HL-60/S4 treated with retinoic acid at 250 ng/mL for 4 days and 3 days (cell line): Measurements from ENCODE around the gene PIP5K1C.
"Not testable (repeated sequence)": the region's sequence is repeated elsewhere in the genome, so short reads cannot be mapped to it uniquely, and the experiment has no call there.

Experiments used
- in situ Hi-C: fragments of 300-500 bp; cut with MboI; formaldehyde crosslinking; loops from 2 replicates; pipeline ENCODE4 v1.7.0; 2022; ENCODE audit warnings: low sequenced_read_pairs

PIP5K1C gene

DNA sequence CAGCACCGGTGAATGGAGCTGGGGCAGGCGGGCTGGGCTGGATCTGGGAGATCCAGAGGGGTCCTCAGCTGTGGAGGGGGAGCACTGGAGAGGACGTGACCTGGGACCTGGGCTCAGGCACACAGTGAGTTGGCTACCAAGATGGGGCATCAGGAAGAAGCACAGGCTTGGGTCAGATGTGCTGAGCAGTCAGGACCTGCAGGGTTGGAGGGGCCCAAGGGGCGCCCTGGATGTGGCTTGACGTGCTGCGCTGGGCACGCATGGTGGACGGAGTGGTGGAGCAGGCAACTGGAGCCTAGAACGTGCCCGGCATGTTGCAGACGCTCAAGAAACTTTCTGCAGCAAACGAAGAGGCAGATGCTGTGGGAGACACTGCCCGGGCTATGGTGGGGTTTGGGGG is 20.7 kb downstream of the PIP5K1C start:
- in situ Hi-C loops, result no loop called here

DNA sequence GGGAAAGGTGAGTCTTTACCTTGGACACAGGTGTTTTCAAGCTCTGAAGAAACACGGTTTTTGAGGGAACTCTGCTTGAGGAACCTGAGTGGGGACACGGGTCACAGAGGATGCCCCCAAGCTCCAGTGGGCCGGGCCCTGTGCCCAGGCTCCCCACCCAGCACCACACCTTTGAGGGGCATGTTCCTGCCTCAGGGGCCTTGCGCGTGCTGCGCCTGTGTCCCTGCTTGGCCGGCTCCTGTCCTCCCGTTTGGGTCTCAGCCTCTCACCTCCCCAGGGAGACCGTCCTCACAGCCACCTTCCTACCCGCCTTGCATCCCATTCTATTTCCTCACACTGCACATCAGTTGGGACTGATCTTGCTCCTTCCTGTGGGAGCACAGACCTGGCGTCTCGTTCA is 21.1 kb downstream of the PIP5K1C start:
- in situ Hi-C loops, result no loop called here

GRCh38 chr19:3678188-3678587 is 22.1 kb downstream of the PIP5K1C start:
- in situ Hi-C loops, result no loop called here

DNA sequence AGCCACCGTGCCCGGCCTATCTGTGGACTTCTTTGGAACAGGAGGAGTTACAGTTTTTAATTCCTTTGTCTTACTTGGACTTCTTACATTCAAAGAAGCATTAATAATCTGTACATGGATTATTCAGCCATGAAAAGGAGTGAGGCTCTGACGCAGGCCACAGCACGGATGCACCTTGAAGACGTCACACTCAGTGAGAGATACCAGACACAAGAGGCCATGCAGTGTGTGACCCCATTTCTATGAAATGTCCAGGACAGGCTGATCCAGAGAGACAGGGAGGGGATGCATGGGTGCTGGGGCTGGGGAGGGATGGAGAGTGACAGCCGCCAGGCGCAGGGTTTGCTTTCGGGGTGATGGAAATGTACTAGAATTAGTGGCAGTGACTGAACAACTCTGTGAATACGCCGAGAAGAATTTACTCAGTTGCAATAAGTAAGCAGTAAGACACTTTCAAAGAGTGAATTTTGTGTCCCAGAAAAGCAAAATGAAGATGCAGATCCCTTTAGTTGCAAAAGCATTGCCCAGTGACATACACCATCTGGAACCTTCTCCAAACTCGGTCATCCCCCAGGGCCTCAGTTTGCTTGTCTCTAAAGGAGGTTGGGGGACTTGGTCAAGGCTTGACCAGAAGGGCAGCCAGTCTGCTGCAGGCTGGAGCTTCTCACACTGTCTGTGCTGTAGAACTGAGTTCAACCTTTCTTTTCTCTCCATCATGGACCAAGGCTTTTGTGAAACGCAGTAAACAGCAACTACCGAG is 25.3 kb downstream of the PIP5K1C start:
- in situ Hi-C loops, result no loop called here

DNA sequence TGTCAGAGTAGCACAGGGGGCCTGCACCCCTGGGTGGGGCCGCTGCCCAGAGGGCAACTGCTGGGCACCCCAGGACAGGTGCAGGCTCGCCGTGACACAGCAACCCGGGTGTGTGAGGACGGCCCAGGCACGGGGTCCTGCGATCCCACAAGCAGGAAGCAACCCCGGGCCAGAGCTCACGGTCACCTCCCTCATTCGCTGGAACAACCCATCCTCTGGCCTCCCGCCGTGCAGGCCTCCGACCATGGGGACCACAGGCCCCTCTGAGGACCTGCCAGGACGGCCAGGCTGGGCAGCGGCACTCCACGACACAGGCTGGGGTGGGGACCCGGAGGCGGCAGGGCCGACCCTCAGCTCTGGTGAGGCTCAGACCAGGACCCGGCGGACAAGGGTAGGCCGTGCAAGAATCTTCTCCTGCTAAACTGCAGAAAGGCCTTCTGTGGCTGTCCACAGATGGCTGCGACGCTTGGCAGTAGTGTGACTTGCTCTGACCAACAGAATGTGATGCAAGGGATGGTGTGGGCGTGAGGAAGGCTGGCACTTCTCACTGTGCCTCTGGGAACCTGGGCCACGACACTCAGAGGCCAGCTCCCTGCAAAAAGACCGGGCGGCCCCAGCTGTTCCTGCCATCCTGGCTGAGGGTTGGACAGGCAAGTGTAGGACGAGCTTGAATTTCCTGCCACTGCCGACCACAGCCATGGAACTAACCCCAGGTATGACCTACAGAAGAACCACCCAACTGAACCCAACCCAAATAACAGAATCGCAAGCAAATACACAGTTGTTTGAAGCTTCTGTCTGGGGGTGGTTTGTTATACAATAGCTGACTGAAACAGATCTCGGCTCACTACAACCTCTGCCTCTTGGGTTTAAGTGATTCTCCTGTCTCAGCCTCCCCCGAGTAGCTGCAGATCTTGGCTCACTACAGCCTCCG is 26.5 kb downstream of the PIP5K1C start:
- in situ Hi-C loops, result no loop called here

GRCh38 chr19:3672993-3673392 is 27.3 kb downstream of the PIP5K1C start:
- in situ Hi-C loops, result no loop called here

DNA sequence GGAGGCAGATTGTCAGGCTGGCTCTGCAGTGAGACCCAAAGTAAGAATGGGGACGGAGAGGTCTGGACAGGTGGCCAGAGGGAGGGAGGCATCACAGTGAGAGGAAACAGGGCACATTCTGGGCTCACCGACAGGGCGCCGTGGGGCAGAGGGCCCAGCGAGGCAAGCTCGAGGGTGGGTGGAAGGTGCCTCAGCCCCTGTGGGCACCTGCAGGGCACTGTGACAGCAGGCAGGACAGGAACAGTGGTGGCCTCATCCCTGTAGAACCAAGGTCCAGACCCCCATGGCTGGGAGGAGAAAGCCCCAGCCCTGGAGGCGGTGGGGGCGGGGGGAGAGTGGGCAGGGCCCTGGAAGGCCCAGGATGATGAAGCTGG is 27.7 kb downstream of the PIP5K1C start:
- in situ Hi-C loops, result no loop called here

- in situ Hi-C loops, result no loop called here
Measured at GRCh38 chr19:3671680-3672574, 28.3 kb downstream of the PIP5K1C start.

DNA sequence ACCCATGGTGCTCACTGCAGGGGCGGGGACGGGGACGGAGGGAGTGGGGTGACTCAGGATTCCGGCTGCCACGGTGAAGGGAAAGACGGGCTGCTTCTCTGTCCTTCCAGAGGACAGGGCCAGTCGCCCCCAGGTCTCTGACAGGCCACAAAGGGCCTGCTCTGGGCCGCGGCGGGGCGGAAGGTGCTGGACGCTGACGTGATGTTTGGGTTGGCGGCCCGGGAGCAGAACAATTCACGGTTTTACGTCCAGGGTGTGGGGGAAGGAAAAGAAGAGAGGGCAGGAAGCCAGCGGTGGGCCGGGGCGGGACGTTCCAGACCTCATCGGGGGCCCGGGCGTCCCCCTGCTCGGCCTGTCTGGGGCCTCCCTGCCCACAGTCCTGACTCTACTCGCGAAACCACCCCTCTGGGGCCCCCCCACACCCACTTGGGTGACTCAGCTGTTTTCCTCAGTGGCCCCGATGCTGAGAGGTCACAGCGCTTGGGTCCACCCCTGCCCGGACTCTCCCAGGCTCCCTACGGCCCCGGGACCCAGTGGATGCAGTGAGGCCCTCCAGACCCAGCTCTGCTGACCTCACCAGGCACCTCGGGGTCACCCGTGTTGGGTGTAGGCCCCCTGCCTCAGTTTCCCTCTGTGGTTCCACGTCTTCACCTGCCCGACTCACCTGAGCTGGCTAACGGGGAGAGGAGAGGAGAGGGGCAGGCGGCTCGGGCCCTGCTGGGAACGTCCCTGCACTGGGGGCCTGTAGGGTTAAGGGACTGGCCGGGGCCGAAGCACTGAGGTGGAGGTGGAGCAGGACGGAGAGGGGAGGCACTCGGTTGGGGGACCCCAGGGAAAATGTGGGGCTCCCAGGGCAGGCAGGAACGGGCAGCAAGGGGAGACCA is 29.2 kb downstream of the PIP5K1C start:
- in situ Hi-C loops, result no loop called here

DNA sequence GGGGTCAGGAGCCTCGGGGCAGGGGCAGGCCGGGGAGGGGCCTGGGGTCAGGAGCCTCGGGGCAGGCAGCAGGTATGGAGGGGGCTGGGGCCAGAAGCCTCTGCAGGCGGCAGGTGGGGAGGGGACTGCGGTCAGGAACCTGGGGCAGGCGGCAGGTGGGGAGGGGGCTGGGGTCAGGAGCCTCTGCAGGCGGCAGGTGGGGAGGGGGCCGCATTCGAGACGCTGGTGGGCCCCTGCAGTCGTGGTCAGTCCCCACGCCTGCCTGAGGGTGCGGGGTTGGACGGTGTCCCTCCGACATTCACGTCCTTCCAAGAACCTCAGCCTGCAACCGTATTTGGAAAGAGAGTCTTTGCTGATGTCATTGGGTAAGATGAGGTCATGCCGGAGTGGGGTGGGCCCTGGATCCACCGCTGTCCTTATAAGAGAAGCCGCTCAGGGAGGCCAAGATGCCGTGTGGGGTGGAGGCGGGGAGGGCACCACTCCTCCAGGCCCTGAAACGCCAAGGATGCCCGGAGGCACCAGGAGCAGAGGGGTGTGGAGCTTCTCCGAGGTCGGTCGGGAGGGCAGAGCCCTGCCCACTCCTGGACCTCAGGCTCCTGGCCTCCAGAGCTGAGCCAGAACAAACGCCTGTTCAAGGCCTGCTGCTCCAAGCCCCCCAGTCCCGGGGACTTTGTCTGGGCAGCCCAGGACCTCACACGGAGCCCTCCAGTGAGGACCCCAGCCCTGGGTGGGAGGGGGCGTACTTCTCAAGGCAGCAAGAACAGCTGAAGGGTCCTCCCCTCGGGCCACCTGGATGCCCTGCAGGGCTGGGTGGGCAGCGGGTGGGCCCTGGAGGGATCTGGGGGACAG is 30.1 kb downstream of the PIP5K1C start:
- in situ Hi-C loops, result no loop called here

- in situ Hi-C loops, result no loop called here
Measured at GRCh38 chr19:3669082-3669946, 31.0 kb downstream of the PIP5K1C start.

DNA sequence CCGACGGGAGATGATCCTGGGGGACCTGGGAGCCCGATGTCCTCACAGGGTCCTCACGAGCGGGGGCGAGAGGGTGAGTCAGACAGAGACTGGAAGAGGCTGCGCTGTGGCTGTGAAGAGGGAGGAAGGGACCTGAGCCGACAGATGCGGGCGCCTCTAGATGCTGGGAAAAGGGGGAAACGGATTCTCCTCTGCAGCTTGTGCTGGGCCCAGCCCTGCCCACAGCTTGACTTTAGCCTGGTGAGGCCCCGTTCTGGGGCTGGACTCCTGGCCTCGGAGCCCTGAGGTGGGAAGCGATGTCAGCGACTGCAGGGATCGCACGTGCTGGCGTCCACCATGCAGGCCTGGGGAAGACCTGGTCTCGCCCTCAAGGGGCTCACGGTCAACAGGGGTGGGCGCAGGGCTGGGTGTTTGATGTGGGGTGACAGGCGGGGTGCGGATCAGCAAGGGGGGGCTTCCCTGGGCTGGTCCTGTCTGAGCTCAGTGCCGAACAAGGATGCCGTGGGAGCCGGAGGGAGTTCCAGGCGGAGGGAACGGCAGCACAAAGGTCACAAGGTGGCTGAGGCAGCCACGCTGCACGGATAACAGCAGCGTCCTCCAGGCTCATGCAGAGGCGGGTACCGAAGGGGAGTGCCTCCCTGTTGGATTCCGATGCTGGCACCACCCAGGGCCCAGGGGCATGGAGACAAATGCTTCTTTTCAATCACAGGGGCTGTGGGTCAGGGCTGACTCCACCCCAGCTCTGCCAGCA is 31.8 kb downstream of the PIP5K1C start:
- in situ Hi-C loops, result no loop called here

DNA sequence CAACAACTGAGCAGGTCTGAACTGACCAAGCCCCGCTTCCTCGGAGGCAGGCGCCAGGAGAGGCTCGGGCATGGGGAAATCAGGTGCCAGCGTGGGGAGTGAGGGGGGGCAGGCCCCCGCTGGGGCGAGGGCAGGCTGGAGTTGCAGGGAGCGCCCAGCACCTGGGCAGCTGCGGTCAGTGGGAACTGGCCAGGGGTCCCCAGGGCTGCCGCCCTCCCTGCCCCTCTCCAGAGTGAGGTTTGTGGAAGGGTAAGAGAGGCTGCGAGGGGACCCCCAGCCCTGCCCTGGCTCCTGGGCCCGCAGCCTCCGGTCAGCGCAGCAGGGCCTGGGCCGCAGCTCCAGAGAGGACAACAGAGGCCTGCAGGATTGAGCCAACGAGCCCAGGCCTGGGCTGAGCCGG is 32.5 kb downstream of the PIP5K1C start:
- in situ Hi-C loops, result no loop called here

DNA sequence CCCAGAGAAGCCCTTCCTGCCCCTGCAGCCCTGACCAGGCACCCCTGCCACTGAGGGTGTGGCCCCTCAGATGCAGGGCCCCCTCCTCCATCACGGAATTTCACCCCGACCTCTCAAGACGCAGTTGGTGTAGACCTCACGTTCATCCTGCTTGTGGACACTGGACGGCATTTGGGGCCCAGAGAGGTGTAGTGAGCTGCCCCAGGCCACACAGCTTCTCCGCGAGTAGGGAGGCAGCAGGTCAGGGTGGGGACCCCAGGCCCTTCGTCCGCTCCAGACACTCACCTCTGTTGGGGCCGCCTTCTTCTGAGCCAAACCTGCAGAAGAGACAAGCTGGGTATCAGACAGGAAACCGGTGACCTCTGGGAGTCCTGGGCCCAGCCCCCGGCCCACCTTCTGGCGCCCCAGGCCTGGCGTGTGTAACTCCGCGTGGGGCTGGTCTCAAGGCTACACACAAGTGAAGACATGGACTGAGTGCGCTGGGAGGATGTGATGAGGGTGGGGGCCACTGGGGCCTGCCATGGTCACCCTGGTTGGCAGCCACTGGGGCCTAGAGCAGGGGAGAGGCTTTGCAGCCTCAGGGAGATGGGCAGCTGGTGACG is 33.1 kb downstream of the PIP5K1C start:
- in situ Hi-C loops, result no loop called here

- in situ Hi-C loops, result not testable (repeated sequence)
Measured at GRCh38 chr19:3666545-3666856, 33.8 kb downstream of the PIP5K1C start.

- in situ Hi-C loops, result no loop called here
Measured at GRCh38 chr19:3665681-3666544, 34.4 kb downstream of the PIP5K1C start.
